ENCODE results near the gene PLA2G4C. TPM values are rescaled to one million over a fixed set of nuclear protein-coding genes. Genes with fewer than 3 reads are reported as not detected.

PLA2G4C gene
- total and polyA plus RNA-seq, 2 of the 8 experiments (the other 6 are each of a cell fraction or from before 2014, with no cell fraction given): 14.9 to 20.5 TPM

DNA sequence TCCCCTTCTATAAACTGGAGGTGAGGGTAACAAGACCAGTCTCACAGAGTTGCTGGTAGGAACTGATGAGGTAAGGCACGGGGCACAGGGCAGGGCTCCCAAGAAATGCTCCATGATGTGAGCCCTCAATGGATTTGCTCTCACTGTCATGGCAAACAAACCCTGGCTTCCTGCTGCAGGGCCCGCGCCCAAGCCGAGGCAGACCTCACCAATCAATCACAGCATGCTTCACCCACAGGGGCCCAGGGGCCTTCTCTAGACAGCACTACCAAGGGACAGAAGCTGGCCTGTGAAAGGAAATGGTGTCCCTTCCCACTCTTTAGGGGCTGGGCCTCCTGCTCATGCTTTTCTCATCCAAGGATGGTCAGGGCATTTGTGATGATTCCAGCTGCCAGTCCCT is 25.9 kb upstream of the PLA2G4C start (continued):
- TF ChIP-seq, protein P1, sequence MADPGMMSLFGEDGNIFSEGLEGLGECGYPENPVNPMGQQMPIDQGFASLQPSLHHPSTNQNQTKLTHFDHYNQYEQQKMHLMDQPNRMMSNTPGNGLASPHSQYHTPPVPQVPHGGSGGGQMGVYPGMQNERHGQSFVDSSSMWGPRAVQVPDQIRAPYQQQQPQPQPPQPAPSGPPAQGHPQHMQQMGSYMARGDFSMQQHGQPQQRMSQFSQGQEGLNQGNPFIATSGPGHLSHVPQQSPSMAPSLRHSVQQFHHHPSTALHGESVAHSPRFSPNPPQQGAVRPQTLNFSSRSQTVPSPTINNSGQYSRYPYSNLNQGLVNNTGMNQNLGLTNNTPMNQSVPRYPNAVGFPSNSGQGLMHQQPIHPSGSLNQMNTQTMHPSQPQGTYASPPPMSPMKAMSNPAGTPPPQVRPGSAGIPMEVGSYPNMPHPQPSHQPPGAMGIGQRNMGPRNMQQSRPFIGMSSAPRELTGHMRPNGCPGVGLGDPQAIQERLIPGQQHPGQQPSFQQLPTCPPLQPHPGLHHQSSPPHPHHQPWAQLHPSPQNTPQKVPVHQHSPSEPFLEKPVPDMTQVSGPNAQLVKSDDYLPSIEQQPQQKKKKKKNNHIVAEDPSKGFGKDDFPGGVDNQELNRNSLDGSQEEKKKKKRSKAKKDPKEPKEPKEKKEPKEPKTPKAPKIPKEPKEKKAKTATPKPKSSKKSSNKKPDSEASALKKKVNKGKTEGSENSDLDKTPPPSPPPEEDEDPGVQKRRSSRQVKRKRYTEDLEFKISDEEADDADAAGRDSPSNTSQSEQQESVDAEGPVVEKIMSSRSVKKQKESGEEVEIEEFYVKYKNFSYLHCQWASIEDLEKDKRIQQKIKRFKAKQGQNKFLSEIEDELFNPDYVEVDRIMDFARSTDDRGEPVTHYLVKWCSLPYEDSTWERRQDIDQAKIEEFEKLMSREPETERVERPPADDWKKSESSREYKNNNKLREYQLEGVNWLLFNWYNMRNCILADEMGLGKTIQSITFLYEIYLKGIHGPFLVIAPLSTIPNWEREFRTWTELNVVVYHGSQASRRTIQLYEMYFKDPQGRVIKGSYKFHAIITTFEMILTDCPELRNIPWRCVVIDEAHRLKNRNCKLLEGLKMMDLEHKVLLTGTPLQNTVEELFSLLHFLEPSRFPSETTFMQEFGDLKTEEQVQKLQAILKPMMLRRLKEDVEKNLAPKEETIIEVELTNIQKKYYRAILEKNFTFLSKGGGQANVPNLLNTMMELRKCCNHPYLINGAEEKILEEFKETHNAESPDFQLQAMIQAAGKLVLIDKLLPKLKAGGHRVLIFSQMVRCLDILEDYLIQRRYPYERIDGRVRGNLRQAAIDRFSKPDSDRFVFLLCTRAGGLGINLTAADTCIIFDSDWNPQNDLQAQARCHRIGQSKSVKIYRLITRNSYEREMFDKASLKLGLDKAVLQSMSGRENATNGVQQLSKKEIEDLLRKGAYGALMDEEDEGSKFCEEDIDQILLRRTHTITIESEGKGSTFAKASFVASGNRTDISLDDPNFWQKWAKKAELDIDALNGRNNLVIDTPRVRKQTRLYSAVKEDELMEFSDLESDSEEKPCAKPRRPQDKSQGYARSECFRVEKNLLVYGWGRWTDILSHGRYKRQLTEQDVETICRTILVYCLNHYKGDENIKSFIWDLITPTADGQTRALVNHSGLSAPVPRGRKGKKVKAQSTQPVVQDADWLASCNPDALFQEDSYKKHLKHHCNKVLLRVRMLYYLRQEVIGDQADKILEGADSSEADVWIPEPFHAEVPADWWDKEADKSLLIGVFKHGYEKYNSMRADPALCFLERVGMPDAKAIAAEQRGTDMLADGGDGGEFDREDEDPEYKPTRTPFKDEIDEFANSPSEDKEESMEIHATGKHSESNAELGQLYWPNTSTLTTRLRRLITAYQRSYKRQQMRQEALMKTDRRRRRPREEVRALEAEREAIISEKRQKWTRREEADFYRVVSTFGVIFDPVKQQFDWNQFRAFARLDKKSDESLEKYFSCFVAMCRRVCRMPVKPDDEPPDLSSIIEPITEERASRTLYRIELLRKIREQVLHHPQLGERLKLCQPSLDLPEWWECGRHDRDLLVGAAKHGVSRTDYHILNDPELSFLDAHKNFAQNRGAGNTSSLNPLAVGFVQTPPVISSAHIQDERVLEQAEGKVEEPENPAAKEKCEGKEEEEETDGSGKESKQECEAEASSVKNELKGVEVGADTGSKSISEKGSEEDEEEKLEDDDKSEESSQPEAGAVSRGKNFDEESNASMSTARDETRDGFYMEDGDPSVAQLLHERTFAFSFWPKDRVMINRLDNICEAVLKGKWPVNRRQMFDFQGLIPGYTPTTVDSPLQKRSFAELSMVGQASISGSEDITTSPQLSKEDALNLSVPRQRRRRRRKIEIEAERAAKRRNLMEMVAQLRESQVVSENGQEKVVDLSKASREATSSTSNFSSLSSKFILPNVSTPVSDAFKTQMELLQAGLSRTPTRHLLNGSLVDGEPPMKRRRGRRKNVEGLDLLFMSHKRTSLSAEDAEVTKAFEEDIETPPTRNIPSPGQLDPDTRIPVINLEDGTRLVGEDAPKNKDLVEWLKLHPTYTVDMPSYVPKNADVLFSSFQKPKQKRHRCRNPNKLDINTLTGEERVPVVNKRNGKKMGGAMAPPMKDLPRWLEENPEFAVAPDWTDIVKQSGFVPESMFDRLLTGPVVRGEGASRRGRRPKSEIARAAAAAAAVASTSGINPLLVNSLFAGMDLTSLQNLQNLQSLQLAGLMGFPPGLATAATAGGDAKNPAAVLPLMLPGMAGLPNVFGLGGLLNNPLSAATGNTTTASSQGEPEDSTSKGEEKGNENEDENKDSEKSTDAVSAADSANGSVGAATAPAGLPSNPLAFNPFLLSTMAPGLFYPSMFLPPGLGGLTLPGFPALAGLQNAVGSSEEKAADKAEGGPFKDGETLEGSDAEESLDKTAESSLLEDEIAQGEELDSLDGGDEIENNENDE (IDR thresholded peaks at IDR 0.05; ENCODE audit: insufficient replicate concordance, low read length): no peak
- TF ChIP-seq NANOG (IDR thresholded peaks at IDR 0.05; ENCODE audit: insufficient read depth, low read depth, low read length, poor library complexity, severe bottlenecking) (no peak), ASH2L (IDR thresholded peaks at IDR 0.05; ENCODE audit: low read length) (no peak), TAF7 (optimal IDR thresholded peaks at IDR 0.05; ENCODE audit: borderline replicate concordance, low read depth, low read length) (no peak), CEBPB (IDR thresholded peaks at IDR 0.05; ENCODE audit: low read depth, low read length) (no peak), CBX8 (IDR thresholded peaks at IDR 0.05; ENCODE audit: borderline replicate concordance, low read depth, low read length) (no peak), HDAC6 (IDR thresholded peaks at IDR 0.05; ENCODE audit: low read depth, low read length) (no peak)
